CD4-positive, CD25-positive, alpha-beta regulatory T cell (primary cell): ENCODE results near the gene EPHB2. TPM values are rescaled to one million over a fixed set of nuclear protein-coding genes. Genes with fewer than 3 reads are reported as not detected.
"Not testable (repeated sequence)": the region's sequence is repeated elsewhere in the genome, so short reads cannot be mapped to it uniquely, and the experiment has no call there.

Experiments used
- ATAC-seq, 2 donors: fragments of 150-1000 bp; cut with Tn5 transposase; one replicate each; pipeline ENCODE4 v1.10.0; 2021; ENCODE audit warnings: low read depth in 2 of 2, moderate number of reproducible peaks in 2 of 2, moderate library complexity in 1 of 2
- DNase-seq, 3 donors: peaks; one replicate each; pipeline versions ENCODE4 v3.0.0 to v3.0.0-alpha.2; 2012 to 2022; ENCODE audit warnings: mixed read lengths in 1 of 3
- H3K27ac ChIP-seq: one replicate; pipeline ENCODE4 v1.7.0; 2013; ENCODE audit warnings: mild to moderate bottlenecking, low read length; ENCODE audit not compliant: insufficient read depth, poor library complexity, severe bottlenecking
- H3K27me3 ChIP-seq: one replicate; pipeline ENCODE4 v1.7.0; 2013; ENCODE audit warnings: low read length; ENCODE audit not compliant: control insufficient read depth, insufficient read depth
- H3K36me3 ChIP-seq: one replicate; pipeline ENCODE4 v1.7.0; 2013; ENCODE audit warnings: mild to moderate bottlenecking, low read length, moderate library complexity; ENCODE audit not compliant: control insufficient read depth, insufficient read depth
- H3K4me1 ChIP-seq: 2 replicates; pipeline ENCODE4 v1.7.0; 2013; ENCODE audit warnings: mild to moderate bottlenecking, low read length; ENCODE audit not compliant: insufficient read depth, control insufficient read depth, poor library complexity, severe bottlenecking
- H3K4me3 ChIP-seq: one replicate; pipeline ENCODE4 v1.7.0; 2013; ENCODE audit warnings: low read depth, mild to moderate bottlenecking, low read length, moderate library complexity
- H3K9me3 ChIP-seq, 2 experiments: 1 replicate in 1 of 2; 2 replicates in 1 of 2; pipeline ENCODE4 v1.7.0; 2013; ENCODE audit warnings: low read length in 2 of 2, mild to moderate bottlenecking in 1 of 2, moderate library complexity in 1 of 2; ENCODE audit not compliant: control insufficient read depth in 2 of 2
- H3K27ac Mint-ChIP-seq, 3 donors: one replicate each; pipeline ENCODE4 v1.8.0; 2020 to 2022; ENCODE audit warnings: mild to moderate bottlenecking in 3 of 3, mixed read lengths in 3 of 3, moderate library complexity in 2 of 3
- H3K27me3 Mint-ChIP-seq: one replicate; pipeline ENCODE4 v1.8.0; 2022; ENCODE audit warnings: mild to moderate bottlenecking, mixed read lengths
- H3K36me3 Mint-ChIP-seq: one replicate; pipeline ENCODE4 v1.8.0; 2020; ENCODE audit warnings: mixed read lengths
- H3K4me1 Mint-ChIP-seq, 4 donors: one replicate each; pipeline ENCODE4 v1.8.0; 2020 to 2022; ENCODE audit warnings: mixed read lengths in 4 of 4, mild to moderate bottlenecking in 1 of 4
- H3K4me3 Mint-ChIP-seq, 4 donors: one replicate each; pipeline ENCODE4 v1.8.0; 2020 to 2022; ENCODE audit warnings: mild to moderate bottlenecking in 4 of 4, mixed read lengths in 4 of 4, moderate library complexity in 3 of 4
- H3K9me3 Mint-ChIP-seq, 7 donors: one replicate each; pipeline ENCODE4 v1.8.0; 2020 to 2022; ENCODE audit warnings: mixed read lengths in 7 of 7, mild to moderate bottlenecking in 3 of 7, moderate library complexity in 2 of 7
- polyA plus RNA-seq, 4 donors: library from polyadenylated mRNA; unstranded; fragments of 300-500 nt; fragmentation: Illumina TruSeq; gene quantifications; one replicate each; pipeline ENCODE4 v1.2.3, GENCODE V29; 2021
- total RNA-seq: library from RNA; stranded (reverse); gene quantifications from one replicate; pipeline ENCODE4 v1.2.3, GENCODE V29; 2022

The EPHB2 gene
- total and polyA plus RNA-seq, 5 donors from 2014 or later = not detected

GRCh38 chr1:22706100-22706499, 4.5 kb upstream of the EPHB2 start:
- not testable (repeated sequence) for DNase-seq, H3K4me3 Mint-ChIP-seq, ATAC-seq, H3K27ac ChIP-seq, H3K9me3 ChIP-seq, H3K4me1 Mint-ChIP-seq, H3K4me3 ChIP-seq, H3K4me1 ChIP-seq, H3K36me3 Mint-ChIP-seq, H3K27me3 ChIP-seq, H3K36me3 ChIP-seq, H3K9me3 Mint-ChIP-seq, H3K27ac Mint-ChIP-seq
- peaks cover 38% of the 10 kb centered on the region for H3K27me3 Mint-ChIP-seq

GRCh38 chr1:22708777-22709176, 1.9 kb upstream of the EPHB2 start:
- DNase-seq (no peak), ATAC-seq (no peak)
- peak overlapping the region in 3 of 4 donors; percentile 15 to 60 (median 52) for H3K4me3 Mint-ChIP-seq
- Histone ChIP-seq H3K9me3 (no peaks in the 10 kb centered on the region), H3K4me3 (no peak overlapping the region), H3K36me3 (no peaks in the 10 kb centered on the region), H3K4me1 (peaks cover 6% of the 10 kb centered on the region), H3K27ac (no peak overlapping the region), H3K27me3 (peaks cover 7% of the 10 kb centered on the region)
- H3K27me3 Mint-ChIP-seq = peaks cover 55% of the 10 kb centered on the region
- H3K9me3 Mint-ChIP-seq = no peaks in the 10 kb centered on the region
- no peaks in the 10 kb centered on the region for H3K36me3 Mint-ChIP-seq
- peaks cover 0 to 11% (median 0%) of the 10 kb centered on the region in 4 donors for H3K4me1 Mint-ChIP-seq
- no peak overlapping the region for H3K27ac Mint-ChIP-seq

GRCh38 chr1:22709227-22709626, 1.4 kb upstream of the EPHB2 start:
- Mint-ChIP-seq H3K4me3 (peak overlapping the region in 1 of 4 donors; percentile 60), H3K27me3 (peaks cover 58% of the 10 kb centered on the region), H3K36me3 (no peaks in the 10 kb centered on the region), H3K27ac (no peak overlapping the region), H3K9me3 (no peaks in the 10 kb centered on the region), H3K4me1 (peaks cover 0 to 11% (median 0%) of the 10 kb centered on the region in 4 donors)
- Histone ChIP-seq H3K27ac (no peak overlapping the region), H3K9me3 (no peaks in the 10 kb centered on the region), H3K4me3 (no peak overlapping the region), H3K27me3 (peaks cover 7% of the 10 kb centered on the region), H3K4me1 (peaks cover 6% of the 10 kb centered on the region), H3K36me3 (no peaks in the 10 kb centered on the region)
- ATAC-seq (no peak), DNase-seq (no peak)

- peaks cover 8% of the 10 kb centered on the region for H3K27me3 ChIP-seq
- H3K4me3 ChIP-seq = no peak overlapping the region
- no peak overlapping the region for H3K27ac ChIP-seq
- no peaks in the 10 kb centered on the region for H3K36me3 Mint-ChIP-seq
- ATAC-seq (peak in 1 of 2 donors; percentile 29), DNase-seq (peak in 1 of 3 donors; percentile 11)
- H3K4me3 Mint-ChIP-seq = peak overlapping the region in 2 of 4 donors; percentile 73 to 80
- peaks cover 0 to 11% (median 0%) of the 10 kb centered on the region in 4 donors for H3K4me1 Mint-ChIP-seq
- peaks cover 58% of the 10 kb centered on the region for H3K27me3 Mint-ChIP-seq
- no peaks in the 10 kb centered on the region for H3K9me3 ChIP-seq
- peaks cover 0 to 2% (median 0%) of the 10 kb centered on the region in 7 donors for H3K9me3 Mint-ChIP-seq
- H3K27ac Mint-ChIP-seq = no peak overlapping the region
- H3K4me1 ChIP-seq = peaks cover 6% of the 10 kb centered on the region
- no peaks in the 10 kb centered on the region for H3K36me3 ChIP-seq
Measured at GRCh38 chr1:22709891-22710700, 543 bp upstream of the EPHB2 start.

- Mint-ChIP-seq H3K27me3 (peaks cover 65% of the 10 kb centered on the region), H3K27ac (no peak overlapping the region), H3K36me3 (no peaks in the 10 kb centered on the region), H3K4me1 (peaks cover 0 to 11% (median 0%) of the 10 kb centered on the region in 4 donors), H3K9me3 (peaks cover 0 to 2% (median 0%) of the 10 kb centered on the region in 7 donors), H3K4me3 (no peak overlapping the region)
- DNase-seq (no peak), ATAC-seq (no peak)
- H3K4me1 ChIP-seq = peaks cover 6% of the 10 kb centered on the region
- peaks cover 8% of the 10 kb centered on the region for H3K27me3 ChIP-seq
- no peaks in the 10 kb centered on the region for H3K36me3 ChIP-seq
- H3K9me3 ChIP-seq = no peaks in the 10 kb centered on the region
- H3K4me3 ChIP-seq = no peak overlapping the region
- H3K27ac ChIP-seq = no peak overlapping the region
Measured at GRCh38 chr1:22711071-22711470, 432 bp downstream of the EPHB2 start.

GRCh38 chr1:22711591-22712501, 1.2 kb downstream of the EPHB2 start:
- peaks cover 0 to 2% (median 0%) of the 10 kb centered on the region in 7 donors for H3K9me3 Mint-ChIP-seq
- Histone ChIP-seq H3K9me3 (no peaks in the 10 kb centered on the region), H3K4me3 (no peak overlapping the region), H3K36me3 (no peaks in the 10 kb centered on the region), H3K27me3 (peaks cover 8% of the 10 kb centered on the region), H3K4me1 (peaks cover 6% of the 10 kb centered on the region), H3K27ac (no peak overlapping the region)
- peaks cover 63% of the 10 kb centered on the region for H3K27me3 Mint-ChIP-seq
- no peak for DNase-seq
- ATAC-seq = no peak
- no peaks in the 10 kb centered on the region for H3K36me3 Mint-ChIP-seq
- peak overlapping the region in 3 of 4 donors; percentile 54 to 83 (median 56) for H3K4me3 Mint-ChIP-seq
- H3K27ac Mint-ChIP-seq = no peak overlapping the region
- H3K4me1 Mint-ChIP-seq = peaks cover 0 to 11% (median 0%) of the 10 kb centered on the region in 4 donors

GRCh38 chr1:22712502-22713271, 2.0 kb downstream of the EPHB2 start:
- peaks cover 8% of the 10 kb centered on the region for H3K27me3 ChIP-seq

More at GRCh38 chr1:22712502-22713271, 2.0 kb downstream of the EPHB2 start:
- H3K9me3 Mint-ChIP-seq = peaks cover 0 to 2% (median 0%) of the 10 kb centered on the region in 7 donors
- Histone ChIP-seq H3K4me1 (peaks cover 6% of the 10 kb centered on the region), H3K9me3 (no peaks in the 10 kb centered on the region), H3K4me3 (no peak overlapping the region), H3K36me3 (no peaks in the 10 kb centered on the region), H3K27ac (no peak overlapping the region)
- no peak overlapping the region for H3K27ac Mint-ChIP-seq
- no peaks in the 10 kb centered on the region for H3K36me3 Mint-ChIP-seq
- H3K4me3 Mint-ChIP-seq = peak overlapping the region in 1 of 4 donors; percentile 43
- H3K4me1 Mint-ChIP-seq = peaks cover 0 to 11% (median 0%) of the 10 kb centered on the region in 4 donors
- ATAC-seq (no peak), DNase-seq (no peak)
- peaks cover 59% of the 10 kb centered on the region for H3K27me3 Mint-ChIP-seq
